Measurements from ENCODE around the gene RALGDS.

DNA sequence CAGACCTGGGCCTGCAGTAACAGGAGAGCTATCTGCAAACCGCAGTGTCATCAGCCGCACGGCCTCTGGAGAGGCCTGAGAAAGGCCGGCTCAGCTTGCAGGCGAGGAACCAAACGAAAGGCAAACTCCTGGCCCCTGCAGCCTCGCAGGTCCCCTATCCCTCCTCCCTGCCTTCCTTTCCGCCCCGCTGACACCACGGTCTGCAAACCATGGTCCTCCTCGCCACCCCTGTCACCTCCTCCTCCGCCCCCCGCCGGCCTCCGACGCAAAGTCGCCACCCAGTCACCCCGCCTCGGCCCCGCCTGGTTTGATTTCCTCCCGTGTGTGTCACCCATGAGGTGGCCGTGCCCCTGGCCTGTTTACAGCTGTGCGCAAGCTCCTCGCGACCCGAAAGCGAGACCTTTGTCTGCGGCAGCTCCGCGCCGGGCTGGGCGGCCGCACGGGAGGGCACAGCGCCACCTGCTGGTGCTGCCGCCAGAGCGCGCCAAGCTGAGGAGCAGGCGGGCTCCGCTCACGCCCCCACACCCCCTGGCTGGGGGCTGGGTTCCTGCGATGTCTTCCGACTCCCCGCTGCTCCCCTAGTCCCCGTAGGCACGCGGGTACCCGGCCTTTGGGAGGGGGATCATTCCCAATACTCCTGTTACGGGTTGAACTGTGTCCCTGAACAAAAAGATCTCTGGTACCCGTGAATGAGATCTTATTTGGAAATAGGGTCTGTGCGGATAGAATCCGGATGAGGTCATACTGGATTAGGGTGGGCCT lies 23.3 kb upstream of the RALGDS start:
- TF ChIP-seq, protein P1, sequence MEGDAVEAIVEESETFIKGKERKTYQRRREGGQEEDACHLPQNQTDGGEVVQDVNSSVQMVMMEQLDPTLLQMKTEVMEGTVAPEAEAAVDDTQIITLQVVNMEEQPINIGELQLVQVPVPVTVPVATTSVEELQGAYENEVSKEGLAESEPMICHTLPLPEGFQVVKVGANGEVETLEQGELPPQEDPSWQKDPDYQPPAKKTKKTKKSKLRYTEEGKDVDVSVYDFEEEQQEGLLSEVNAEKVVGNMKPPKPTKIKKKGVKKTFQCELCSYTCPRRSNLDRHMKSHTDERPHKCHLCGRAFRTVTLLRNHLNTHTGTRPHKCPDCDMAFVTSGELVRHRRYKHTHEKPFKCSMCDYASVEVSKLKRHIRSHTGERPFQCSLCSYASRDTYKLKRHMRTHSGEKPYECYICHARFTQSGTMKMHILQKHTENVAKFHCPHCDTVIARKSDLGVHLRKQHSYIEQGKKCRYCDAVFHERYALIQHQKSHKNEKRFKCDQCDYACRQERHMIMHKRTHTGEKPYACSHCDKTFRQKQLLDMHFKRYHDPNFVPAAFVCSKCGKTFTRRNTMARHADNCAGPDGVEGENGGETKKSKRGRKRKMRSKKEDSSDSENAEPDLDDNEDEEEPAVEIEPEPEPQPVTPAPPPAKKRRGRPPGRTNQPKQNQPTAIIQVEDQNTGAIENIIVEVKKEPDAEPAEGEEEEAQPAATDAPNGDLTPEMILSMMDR (conservative IDR thresholded peaks at IDR 0.05), result peak; percentile 100
- no peak for TF ChIP-seq ZFX (IDR thresholded peaks at IDR 0.05)

Measured in C4-2B (cell line).